Bronchial epithelial cell (primary cell): ENCODE data around the gene KRT10. TPM values are rescaled to one million over a fixed set of nuclear protein-coding genes. Genes with fewer than 3 reads are reported as not detected.

Experiments
- DNase-seq: peaks from one replicate; pipeline ENCODE4 v3.0.0-alpha.2; 2010; ENCODE audit warnings: low read depth
- FAIRE-seq: peaks from 2 replicates; lab custom pipeline; 2011; peaks lifted over from hg19 to GRCh38; lab: Jason Lieb, UNC
- H3K27me3 ChIP-seq: 2 replicates; pipeline ENCODE4 v1.5.1; 2011; ENCODE audit warnings: low read length; ENCODE audit not compliant: control insufficient read depth, insufficient read depth
- H3K36me3 ChIP-seq: 2 replicates; pipeline ENCODE4 v1.5.1; 2011; ENCODE audit warnings: low read length; ENCODE audit not compliant: control insufficient read depth, insufficient read depth
- H3K4me3 ChIP-seq: 2 replicates; pipeline ENCODE4 v1.5.1; 2011; ENCODE audit warnings: mild to moderate bottlenecking, low read depth, low read length, control low read depth
- total RNA-seq: library from RNA; depleted of rRNA; stranded (reverse); fragments of >200 nt; gene quantifications from 2 replicates; pipeline ENCODE4 v1.2.1, GENCODE V29; 2014
- TF ChIP-seq, protein P1 (sequence below): IDR thresholded peaks from 2 replicates; pipeline ENCODE4 v1.5.1; 2011; ENCODE audit warnings: mild to moderate bottlenecking, moderate library complexity, low read length, control low read depth, inconsistent platforms; ENCODE audit not compliant: insufficient read depth, severe bottlenecking

Gene KRT10
- total RNA-seq, 1 donor from 2014 or later = 6.3 TPM

DNA sequence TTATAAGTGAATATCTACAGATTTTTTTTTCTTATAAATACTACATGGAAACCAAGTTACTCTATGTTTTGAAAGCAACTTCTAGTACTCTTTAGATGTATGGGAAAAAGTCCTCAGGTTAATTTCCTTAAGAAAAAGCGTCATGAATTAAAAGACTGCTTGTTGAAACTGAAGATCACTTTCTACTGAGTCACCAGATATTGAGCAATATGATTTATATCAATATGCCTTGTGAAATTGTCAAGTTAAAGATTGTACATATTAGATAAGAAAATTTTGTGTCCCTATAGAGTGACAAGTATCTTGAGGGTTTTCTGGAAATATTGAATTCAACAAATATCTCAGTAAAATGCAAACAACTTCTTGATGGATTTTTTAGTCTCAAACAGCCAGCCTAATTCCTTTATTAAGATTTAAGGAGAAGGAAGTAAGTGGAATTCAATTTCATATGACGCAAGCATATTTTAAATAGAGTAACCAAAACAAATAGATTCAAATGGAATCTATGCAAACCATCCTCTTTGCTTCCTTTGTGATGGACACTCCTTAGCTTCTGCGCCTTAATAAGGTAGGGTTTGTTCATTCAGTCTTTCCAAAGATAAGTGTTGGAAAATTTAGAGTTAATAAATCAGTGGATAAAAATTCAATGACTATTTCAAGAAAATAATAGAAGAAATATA is 28.0 kb upstream of the KRT10 start:
- H3K4me3 ChIP-seq = no peak overlapping the region
- H3K36me3 ChIP-seq = no peaks in the 10 kb centered on the region
- no peaks in the 10 kb centered on the region for H3K27me3 ChIP-seq
- DNase-seq (peak; percentile 92), FAIRE-seq (no peak)
- TF ChIP-seq, protein P1, sequence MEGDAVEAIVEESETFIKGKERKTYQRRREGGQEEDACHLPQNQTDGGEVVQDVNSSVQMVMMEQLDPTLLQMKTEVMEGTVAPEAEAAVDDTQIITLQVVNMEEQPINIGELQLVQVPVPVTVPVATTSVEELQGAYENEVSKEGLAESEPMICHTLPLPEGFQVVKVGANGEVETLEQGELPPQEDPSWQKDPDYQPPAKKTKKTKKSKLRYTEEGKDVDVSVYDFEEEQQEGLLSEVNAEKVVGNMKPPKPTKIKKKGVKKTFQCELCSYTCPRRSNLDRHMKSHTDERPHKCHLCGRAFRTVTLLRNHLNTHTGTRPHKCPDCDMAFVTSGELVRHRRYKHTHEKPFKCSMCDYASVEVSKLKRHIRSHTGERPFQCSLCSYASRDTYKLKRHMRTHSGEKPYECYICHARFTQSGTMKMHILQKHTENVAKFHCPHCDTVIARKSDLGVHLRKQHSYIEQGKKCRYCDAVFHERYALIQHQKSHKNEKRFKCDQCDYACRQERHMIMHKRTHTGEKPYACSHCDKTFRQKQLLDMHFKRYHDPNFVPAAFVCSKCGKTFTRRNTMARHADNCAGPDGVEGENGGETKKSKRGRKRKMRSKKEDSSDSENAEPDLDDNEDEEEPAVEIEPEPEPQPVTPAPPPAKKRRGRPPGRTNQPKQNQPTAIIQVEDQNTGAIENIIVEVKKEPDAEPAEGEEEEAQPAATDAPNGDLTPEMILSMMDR = no peak

DNA sequence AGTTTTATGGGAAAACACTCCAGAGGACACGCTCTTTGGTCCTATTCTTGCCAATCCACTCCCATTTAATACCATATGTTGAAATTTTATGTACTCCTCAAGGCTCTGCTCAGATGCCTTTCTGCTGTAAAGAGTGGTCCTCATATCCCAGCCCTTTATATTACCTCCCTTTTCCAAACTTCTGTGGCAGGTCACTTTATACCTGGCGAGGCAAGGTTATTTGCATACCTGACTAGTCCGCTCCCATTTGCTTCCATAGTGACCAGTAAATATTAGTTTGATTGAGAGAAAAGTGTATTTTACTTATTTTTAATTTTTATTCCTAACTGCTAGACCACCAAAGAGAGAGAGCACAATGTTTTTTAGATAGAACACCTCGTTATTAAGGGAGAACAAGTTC is 27.3 kb upstream of the KRT10 start:
- FAIRE-seq (no peak), DNase-seq (no peak)
- Histone ChIP-seq H3K36me3 (no peaks in the 10 kb centered on the region), H3K4me3 (no peak overlapping the region), H3K27me3 (no peaks in the 10 kb centered on the region)
- TF ChIP-seq, protein P1 = no peak

DNA sequence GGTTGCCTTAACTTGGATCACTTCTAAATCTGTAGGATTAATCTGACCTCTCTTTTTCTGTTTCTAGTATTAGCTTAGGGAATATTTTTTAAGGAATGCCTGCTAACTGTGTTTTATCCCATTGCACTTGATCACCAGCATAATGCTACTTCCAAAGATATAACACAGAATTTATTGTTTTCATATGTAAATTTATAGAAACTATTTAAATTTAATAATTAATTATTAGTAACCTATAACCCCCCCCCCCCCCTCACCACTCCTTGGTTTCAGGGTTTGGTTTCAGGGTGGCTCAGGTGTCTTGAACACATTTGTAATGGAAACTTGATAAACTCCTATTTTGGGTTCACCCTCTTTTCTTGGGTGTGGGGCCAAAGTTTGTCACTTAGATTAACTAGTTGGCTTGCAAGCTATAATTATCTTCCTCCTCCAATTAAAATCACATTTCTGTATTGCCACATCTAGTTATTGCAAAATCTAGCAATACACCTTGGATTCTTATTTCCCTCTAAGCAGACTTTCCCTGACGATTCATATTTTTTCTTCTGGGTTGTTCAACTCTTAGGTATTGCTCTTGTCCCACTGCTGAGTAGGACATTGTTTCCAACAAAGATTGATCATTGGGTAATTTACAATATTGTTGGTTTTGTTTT is 26.3 kb upstream of the KRT10 start:
- no peak for FAIRE-seq
- H3K36me3 ChIP-seq = no peaks in the 10 kb centered on the region
- H3K27me3 ChIP-seq = no peaks in the 10 kb centered on the region
- TF ChIP-seq, protein P1 = no peak
- H3K4me3 ChIP-seq = no peak overlapping the region
- DNase-seq = peak; percentile 38

DNA sequence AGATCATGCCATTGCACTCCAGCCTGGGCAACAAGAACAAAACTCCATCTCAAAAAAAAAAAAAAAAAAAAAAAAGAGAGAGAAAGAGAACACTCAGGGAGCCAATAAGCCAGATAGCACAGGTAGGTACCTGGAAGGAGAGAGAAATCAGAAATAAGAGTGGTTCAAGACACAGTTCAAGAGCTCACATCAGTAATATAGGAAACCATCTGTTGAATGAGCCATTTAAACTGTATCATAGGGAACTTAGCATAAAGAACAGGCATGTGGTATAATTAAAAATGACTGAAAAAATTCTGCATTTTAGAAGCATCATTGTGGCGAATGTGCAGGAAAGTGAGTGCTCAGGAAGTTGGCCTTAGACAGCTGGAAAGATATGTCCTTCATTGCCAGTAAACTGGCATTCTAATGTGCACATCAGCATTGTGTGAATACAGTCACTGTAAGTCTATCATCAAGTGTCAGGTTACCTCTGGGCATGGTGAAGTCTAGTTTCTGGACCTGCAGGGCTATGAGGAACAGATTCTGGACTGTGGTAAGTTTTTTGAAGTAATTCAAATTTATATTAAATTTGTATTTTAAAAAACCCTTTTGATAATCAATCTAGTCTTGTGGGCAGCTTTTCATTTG is 24.2 kb upstream of the KRT10 start:
- H3K36me3 ChIP-seq = no peaks in the 10 kb centered on the region
- TF ChIP-seq, protein P1 = no peak
- no peak overlapping the region for H3K4me3 ChIP-seq
- no peaks in the 10 kb centered on the region for H3K27me3 ChIP-seq
- FAIRE-seq (no peak), DNase-seq (peak; percentile 24)

DNA sequence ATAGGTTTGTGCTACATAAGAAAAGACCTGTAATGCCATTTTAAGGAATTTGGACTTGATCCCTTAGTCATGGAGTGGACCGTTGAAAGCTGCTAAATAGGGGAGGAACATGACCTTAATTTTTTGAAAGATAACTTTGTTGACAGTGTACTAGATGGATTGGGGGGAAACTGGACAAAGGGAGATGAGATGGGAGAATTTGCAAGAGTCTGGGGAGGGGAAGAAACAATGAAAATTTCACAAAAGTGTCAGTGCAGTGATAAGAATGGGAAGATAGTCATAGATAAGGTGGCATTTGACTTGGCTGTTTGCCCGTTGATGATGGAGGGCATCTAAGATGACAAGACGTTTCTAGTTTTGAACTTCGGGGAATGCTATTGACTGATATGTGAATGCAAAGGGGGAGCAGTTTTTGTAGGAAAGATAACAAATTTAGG is 22.3 kb upstream of the KRT10 start:
- DNase-seq = no peak
- no peak for FAIRE-seq
- no peaks in the 10 kb centered on the region for H3K36me3 ChIP-seq
- no peak overlapping the region for H3K4me3 ChIP-seq
- TF ChIP-seq, protein P1 = no peak
- H3K27me3 ChIP-seq = no peaks in the 10 kb centered on the region
